ENCODE data around the gene HIP1R. TPM values are rescaled to one million over a fixed set of nuclear protein-coding genes. Genes with fewer than 3 reads are reported as not detected.
A peak's percentile ranks its signal among the peaks of the same experiment; 100 is the strongest.

The HIP1R gene
- total and polyA plus RNA-seq, 2 of the 4 experiments (the other 2 are of a cell fraction) = 13.8 to 18.5 TPM

DNA sequence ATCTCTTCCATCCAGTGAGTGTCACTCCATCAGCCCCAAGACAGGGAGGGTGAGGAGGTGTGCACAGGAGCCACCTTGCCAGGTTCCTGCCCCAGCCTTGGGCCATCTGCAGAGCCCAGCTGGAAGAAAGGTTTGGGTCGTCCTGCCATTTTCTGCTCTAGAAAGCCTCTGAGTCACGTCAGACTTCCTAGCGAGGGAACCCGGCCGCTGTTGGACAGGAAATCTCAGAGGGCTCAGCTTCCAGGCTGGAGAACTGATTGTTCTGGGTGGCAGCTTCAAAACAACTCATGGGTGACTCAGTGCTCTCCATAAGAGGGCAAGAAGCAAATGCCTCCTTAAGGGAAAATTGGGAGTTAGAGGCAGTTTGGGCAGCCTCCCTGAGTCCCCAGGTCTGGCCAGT, 16.6 kb downstream of the HIP1R start:
- no TSS peak for BruUV-seq (replicated peaks)
- TF ChIP-seq MAZ (IDR thresholded peaks at IDR 0.05; ENCODE audit: borderline replicate concordance, low read depth, low read length) = no peak
- peak; percentile 44 for TF ChIP-seq FOS (IDR thresholded peaks at IDR 0.05; ENCODE audit: low read depth, low read length)
- TF ChIP-seq RAD21 (IDR thresholded peaks at IDR 0.05; ENCODE audit: low read length) = 0 out of 2 replicates have a peak, but pooled peaks have one; percentile 11
- H2BK120ac ChIP-seq (ENCODE audit: low read depth, low read length) = peak overlapping the region; percentile 81
- no peak overlapping the region for H4K5ac ChIP-seq (ENCODE audit: low read depth, low read length)
- peak overlapping the region; percentile 91 for H2AK9ac ChIP-seq (replicated peaks; ENCODE audit: low read depth, low read length, poor library complexity)
- WGBS, 2 experiments (ENCODE audit: extremely low coverage in 2 of 2, insufficient read length in 1 of 2) = 7% methylated on average over 5 of the region's 5 CpGs; no CpG with 5 or more reads in 1 of the 2 experiments
- ATAC-seq (ENCODE audit: low read depth) = peak; percentile 83
- H3K9me1 ChIP-seq (ENCODE audit: insufficient read depth, low read length) = peaks cover 13% of the 10 kb centered on the region
- H3K4me3 ChIP-seq (ENCODE audit: insufficient read depth, low read depth, low read length) = no peak overlapping the region
- H3K27me3 ChIP-seq (ENCODE audit: control insufficient read depth, insufficient read depth, low read length) = no peaks in the 10 kb centered on the region
- no peak overlapping the region for H3K18ac ChIP-seq (ENCODE audit: low read depth, low read length)
- peaks cover 13% of the 10 kb centered on the region for H3K4me1 ChIP-seq (ENCODE audit: control insufficient read depth, insufficient read depth, low read length)
- peak overlapping the region; percentile 73; the same call in 1 of the 2 replicates for H2BK20ac ChIP-seq (ENCODE audit: low read depth, low read length)
- peak overlapping the region; percentile 52; the same call in 1 of the 2 replicates for H3K23ac ChIP-seq (ENCODE audit: low read depth, low read length)
- H2BK15ac ChIP-seq (ENCODE audit: low read depth, low read length) = 0 out of 3 replicates have a peak overlapping the region, but pooled peaks have one; percentile 2
- no peak overlapping the region for H3K9ac ChIP-seq (ENCODE audit: low read depth, low read length)
- in situ Hi-C loops (cut with MboI; ENCODE audit: low sequenced_read_pairs) (no loop called here), dilution Hi-C loops (cut with HindIII; ENCODE audit: low sequenced_read_pairs, unreplicated experiment) (no loop called here), intact Hi-C loops (cut with micrococcal nuclease) (no loop called here)
- no peaks in the 10 kb centered on the region; the same call in none of the 2 replicates for H4K20me1 ChIP-seq (ENCODE audit: insufficient read depth, low read length)
- ChIA-PET POLR2A (ENCODE audit: unreplicated experiment) (no interaction called here), CTCF (no interaction called here)
- peak overlapping the region; percentile 95; the same call in 1 of the 2 replicates for H2AK5ac ChIP-seq (ENCODE audit: low read depth, low read length)
- DNase-seq = peak; percentile 91
- no peak overlapping the region; the same call in 1 of the 2 replicates for H3K56ac ChIP-seq (ENCODE audit: extremely low read depth, insufficient read depth, low read length)
- H3K4ac ChIP-seq (ENCODE audit: low read depth, low read length) = peak overlapping the region; percentile 80
- peaks cover 5% of the 10 kb centered on the region; the same call in 1 of the 2 replicates for H3K36me3 ChIP-seq (ENCODE audit: control insufficient read depth, insufficient read depth, low read length)
- H4K91ac ChIP-seq (ENCODE audit: insufficient read depth, low read depth, low read length) = peak overlapping the region; percentile 86
- no peaks in the 10 kb centered on the region for H3K9me3 ChIP-seq (ENCODE audit: control insufficient read depth, insufficient read depth, low read length)
- H3K27ac ChIP-seq (ENCODE audit: insufficient read depth, low read length) = no peak overlapping the region
- H2AFZ ChIP-seq (replicated peaks; ENCODE audit: low read length, poor library complexity) = peak overlapping the region; percentile 93
- H3K79me1 ChIP-seq (ENCODE audit: low read depth in 1 of 2, low read length in 2 of 2) = peaks cover 0 to 7% of the 10 kb centered on the region in 2 experiments; a peak in 2 of 4 replicates
- H3K4me2 ChIP-seq (ENCODE audit: low read depth, low read length) = no peak overlapping the region
- peak overlapping the region; percentile 75 for H2BK5ac ChIP-seq (ENCODE audit: low read depth, low read length, poor library complexity, severe bottlenecking)
- peak overlapping the region; percentile 38 to 94; a peak in 3 of 4 replicates for H4K8ac ChIP-seq (ENCODE audit: low read depth in 2 of 2, low read length in 2 of 2)
- peak overlapping the region; percentile 81; the same call in 1 of the 2 replicates for H3K14ac ChIP-seq (replicated peaks; ENCODE audit: low read depth, low read length)

Data from IMR-90 (cell line).